SK-N-SH treated with all-trans-retinoic acid at 6 μM for 48 hours (cell line): ENCODE results near the gene FERMT2.
"Not testable (repeated sequence)": the region's sequence is repeated elsewhere in the genome, so short reads cannot be mapped to it uniquely, and the experiment has no call there.

Experiments
- ARNTL ChIP-seq: fragments of 450-650 bp; formaldehyde crosslinking; IDR thresholded peaks from 2 replicates; pipeline ENCODE4 v1.5.0; 2020; ENCODE audit warnings: low read depth, mild to moderate bottlenecking, moderate library complexity, borderline replicate concordance
- BACH2 ChIP-seq: fragments of 250-450 bp; sonication (Bioruptor Pico); IDR thresholded peaks from 2 replicates; pipeline ENCODE4 v1.9.0; 2021; ENCODE audit warnings: mild to moderate bottlenecking, borderline replicate concordance
- CSDC2 ChIP-seq: fragments of 250-450 bp; sonication (Bioruptor Pico); IDR thresholded peaks from 2 replicates; pipeline ENCODE4 v1.5.0; 2020; ENCODE audit warnings: mild to moderate bottlenecking, moderate library complexity
- GLIS3 ChIP-seq: fragments of 250-450 bp; sonication (Bioruptor Pico); IDR thresholded peaks from 2 replicates; pipeline ENCODE4 v1.5.0; 2020; ENCODE audit warnings: mild to moderate bottlenecking, moderate library complexity
- ISL1 ChIP-seq: fragments of 250-450 bp; sonication (Bioruptor Pico); IDR thresholded peaks from 2 replicates; pipeline ENCODE4 v2.1.2; 2022; ENCODE audit warnings: mild to moderate bottlenecking, moderate library complexity
- PATZ1 ChIP-seq: fragments of 250-450 bp; sonication (Bioruptor Pico); IDR thresholded peaks from 2 replicates; pipeline ENCODE4 v1.8.0; 2020; ENCODE audit warnings: mild to moderate bottlenecking, moderate library complexity, borderline replicate concordance
- PPARA ChIP-seq: fragments of 250-450 bp; sonication (Bioruptor Pico); IDR thresholded peaks from 2 replicates; pipeline ENCODE4 v1.5.0; 2020; ENCODE audit warnings: mild to moderate bottlenecking, borderline replicate concordance
- RARB ChIP-seq: fragments of 250-450 bp; sonication (Bioruptor Pico); IDR thresholded peaks from 2 replicates; pipeline ENCODE4 v1.8.0; 2021; ENCODE audit warnings: mild to moderate bottlenecking, moderate library complexity
- TOX ChIP-seq: fragments of 250-450 bp; sonication (Bioruptor Pico); IDR thresholded peaks from 2 replicates; pipeline ENCODE4 v1.8.0; 2021; ENCODE audit warnings: mild to moderate bottlenecking, moderate library complexity, borderline replicate concordance
- TSHZ2 ChIP-seq: fragments of 250-450 bp; sonication (Bioruptor Pico); IDR thresholded peaks from 2 replicates; pipeline ENCODE4 v1.5.0; 2020; ENCODE audit warnings: mild to moderate bottlenecking, moderate library complexity
- TF ChIP-seq, protein P1 (sequence below): fragments of 250-450 bp; sonication (Bioruptor Pico); IDR thresholded peaks from 2 replicates; pipeline ENCODE4 v1.5.1; 2020; ENCODE audit warnings: low read depth, mild to moderate bottlenecking, moderate library complexity
- TF ChIP-seq, protein P2 (sequence below): fragments of 250-450 bp; sonication (Bioruptor Pico); IDR thresholded peaks from 2 replicates; pipeline ENCODE4 v1.8.0; 2021; ENCODE audit warnings: low read depth, mild to moderate bottlenecking, moderate library complexity, borderline replicate concordance

DNA sequence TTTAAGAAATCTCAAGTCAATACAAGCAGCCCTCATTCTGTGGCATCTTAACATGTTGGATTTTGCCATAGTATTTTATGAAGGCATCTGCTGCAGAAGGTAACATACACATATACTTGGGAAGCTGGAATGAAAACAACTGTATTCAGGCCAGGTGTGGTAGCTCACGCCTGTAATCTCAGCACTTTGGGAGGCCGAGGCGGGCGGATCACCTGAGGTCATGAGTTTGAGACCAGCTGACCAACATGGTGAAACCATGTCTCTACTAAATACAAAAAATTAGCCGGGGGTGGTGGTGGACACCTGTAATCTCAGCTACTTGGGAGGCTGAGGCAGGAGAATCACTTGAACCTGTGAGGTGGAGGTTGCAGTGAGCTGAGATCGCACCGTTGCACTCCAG lies 86.0 kb downstream of the FERMT2 start:
- TF ChIP-seq CSDC2 (CRISPR knock-in tag); ARNTL (CRISPR knock-in tag); RARB (CRISPR knock-in tag); PPARA (CRISPR knock-in tag); GLIS3 (CRISPR knock-in tag); ISL1; TOX (CRISPR knock-in tag); TSHZ2 (CRISPR knock-in tag); PATZ1 (CRISPR knock-in tag); BACH2 (CRISPR knock-in tag): not testable (repeated sequence)
- TF ChIP-seq, protein P1, sequence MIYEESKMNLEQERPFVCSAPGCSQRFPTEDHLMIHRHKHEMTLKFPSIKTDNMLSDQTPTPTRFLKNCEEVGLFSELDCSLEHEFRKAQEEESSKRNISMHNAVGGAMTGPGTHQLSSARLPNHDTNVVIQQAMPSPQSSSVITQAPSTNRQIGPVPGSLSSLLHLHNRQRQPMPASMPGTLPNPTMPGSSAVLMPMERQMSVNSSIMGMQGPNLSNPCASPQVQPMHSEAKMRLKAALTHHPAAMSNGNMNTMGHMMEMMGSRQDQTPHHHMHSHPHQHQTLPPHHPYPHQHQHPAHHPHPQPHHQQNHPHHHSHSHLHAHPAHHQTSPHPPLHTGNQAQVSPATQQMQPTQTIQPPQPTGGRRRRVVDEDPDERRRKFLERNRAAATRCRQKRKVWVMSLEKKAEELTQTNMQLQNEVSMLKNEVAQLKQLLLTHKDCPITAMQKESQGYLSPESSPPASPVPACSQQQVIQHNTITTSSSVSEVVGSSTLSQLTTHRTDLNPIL (CRISPR knock-in tag), result not testable (repeated sequence)
- TF ChIP-seq, protein P2, sequence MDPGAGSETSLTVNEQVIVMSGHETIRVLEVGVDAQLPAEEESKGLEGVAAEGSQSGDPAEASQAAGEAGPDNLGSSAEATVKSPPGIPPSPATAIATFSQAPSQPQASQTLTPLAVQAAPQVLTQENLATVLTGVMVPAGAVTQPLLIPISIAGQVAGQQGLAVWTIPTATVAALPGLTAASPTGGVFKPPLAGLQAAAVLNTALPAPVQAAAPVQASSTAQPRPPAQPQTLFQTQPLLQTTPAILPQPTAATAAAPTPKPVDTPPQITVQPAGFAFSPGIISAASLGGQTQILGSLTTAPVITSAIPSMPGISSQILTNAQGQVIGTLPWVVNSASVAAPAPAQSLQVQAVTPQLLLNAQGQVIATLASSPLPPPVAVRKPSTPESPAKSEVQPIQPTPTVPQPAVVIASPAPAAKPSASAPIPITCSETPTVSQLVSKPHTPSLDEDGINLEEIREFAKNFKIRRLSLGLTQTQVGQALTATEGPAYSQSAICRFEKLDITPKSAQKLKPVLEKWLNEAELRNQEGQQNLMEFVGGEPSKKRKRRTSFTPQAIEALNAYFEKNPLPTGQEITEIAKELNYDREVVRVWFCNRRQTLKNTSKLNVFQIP, result not testable (repeated sequence)
